Prostate gland (tissue), 2 donors: ENCODE data around the gene SULT1A1.

Experiments used
- CTCF ChIP-seq, 4 experiments: fragments of 200-600 bp in 2 of 4; fragments of 450-650 bp in 2 of 4; sonication (generic) in 2 of 4; IDR thresholded peaks; 1 replicate in 3 of 4; 2 replicates in 1 of 4; pipeline ENCODE4 v1.5.1; 2016 to 2019; ENCODE audit warnings: antibody characterized with exemption in 4 of 4, mild to moderate bottlenecking in 2 of 4, moderate library complexity in 2 of 4
- POLR2A ChIP-seq: fragments of 450-650 bp; IDR thresholded peaks from one replicate; pipeline ENCODE4 v1.6.1; 2016; ENCODE audit warnings: antibody characterized with exemption, mild to moderate bottlenecking

DNA sequence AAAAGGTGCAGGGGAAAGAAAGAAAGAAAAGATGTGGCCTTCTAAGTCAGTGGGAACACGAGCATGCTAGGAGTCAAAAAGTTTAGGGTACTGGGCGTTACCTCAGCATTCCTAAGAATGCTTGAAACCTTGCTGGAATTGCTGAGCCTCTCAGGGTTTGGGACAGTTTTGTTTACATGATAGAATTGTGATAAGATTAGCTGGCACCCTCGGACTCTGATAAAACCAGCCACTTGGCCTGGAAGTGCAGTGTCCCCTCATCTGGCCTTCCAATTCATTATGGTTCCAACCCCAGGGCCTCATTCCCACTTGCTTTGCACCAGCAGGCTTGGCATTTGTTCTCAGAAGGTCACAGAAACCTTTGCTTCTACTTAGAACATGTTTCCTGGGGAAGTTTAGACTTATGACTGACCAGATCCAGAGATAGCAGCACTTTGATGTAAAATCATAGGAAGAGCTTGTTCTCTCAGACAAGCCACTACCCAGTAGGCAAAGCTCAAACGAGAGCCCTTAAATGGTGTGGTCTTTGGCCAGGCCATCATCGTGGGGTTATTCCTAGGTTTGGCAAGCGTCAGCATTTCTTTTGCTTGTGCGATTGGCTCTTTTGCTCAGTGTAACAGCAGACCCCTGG is 48.2 kb downstream of the SULT1A1 start:
- TF ChIP-seq CTCF (IDR thresholded peaks at IDR 0.05) = no peak
- TF ChIP-seq POLR2A = no peak
